Lower leg skin (tissue), 4 donors: Measurements from ENCODE around the gene DDX51. TPM values are rescaled to one million over a fixed set of nuclear protein-coding genes. Genes with fewer than 3 reads are reported as not detected.
"Not testable (repeated sequence)": the region's sequence is repeated elsewhere in the genome, so short reads cannot be mapped to it uniquely, and the experiment has no call there.

ENCODE experiments used
- DNase-seq, 2 donors: peaks; one replicate each; pipeline ENCODE4 v3.0.0-alpha.2; 2019; ENCODE audit warnings: low spot score in 2 of 2
- H3K4me3 ChIP-seq: fragments of 200-600 bp; sonication (generic); 2 replicates; pipeline ENCODE4 v1.5.1; 2017; ENCODE audit warnings: mild to moderate bottlenecking, low read depth; ENCODE audit not compliant: poor library complexity, severe bottlenecking
- CTCF ChIP-seq, 3 donors: fragments of 450-650 bp; IDR thresholded peaks; one replicate each; pipeline ENCODE4 v1.5.1; 2016; ENCODE audit warnings: antibody characterized with exemption in 3 of 3, mild to moderate bottlenecking in 3 of 3, moderate library complexity in 2 of 3
- POLR2A ChIP-seq, 2 donors: fragments of 450-650 bp; IDR thresholded peaks; one replicate each; pipeline ENCODE4 v1.6.1; 2016 to 2017; ENCODE audit warnings: antibody characterized with exemption in 2 of 2, mild to moderate bottlenecking in 1 of 2, moderate library complexity in 1 of 2
- WGBS, 2 donors: methylation state at CpG; one replicate each; pipeline ENCODE4 v1.1.5; 2018; 5-methylcytosine and 5-hydroxymethylcytosine counted together
- intact Hi-C: fragments of 100-400 bp; cut with DNase I; formaldehyde crosslinking; loops from one replicate; pipeline ENCODE4 v1.15.0; 2023; ENCODE audit warnings: low total_unique reads
- total RNA-seq, 4 donors: library from RNA; depleted of rRNA; stranded (reverse); fragments of >200 nt; gene quantifications; one replicate each; pipeline ENCODE4 v1.1.0, GENCODE V29; 2016

Gene DDX51
- total RNA-seq, 4 donors from 2014 or later = 11.1 to 31.8 (median 19.2) TPM

- DNase-seq = peak in 1 of 2 donors; percentile 63
- intact Hi-C loops = no loop called here
- WGBS, 2 donors = 85% methylated on average over 16 of the region's 16 CpGs
- no peak overlapping the region for H3K4me3 ChIP-seq
- TF ChIP-seq POLR2A (IDR thresholded peaks at IDR 0.05) (no peak), CTCF (IDR thresholded peaks at IDR 0.05) (no peak)
Measured at GRCh38 chr12:132108211-132108832, 35.8 kb downstream of the DDX51 start.

DNA sequence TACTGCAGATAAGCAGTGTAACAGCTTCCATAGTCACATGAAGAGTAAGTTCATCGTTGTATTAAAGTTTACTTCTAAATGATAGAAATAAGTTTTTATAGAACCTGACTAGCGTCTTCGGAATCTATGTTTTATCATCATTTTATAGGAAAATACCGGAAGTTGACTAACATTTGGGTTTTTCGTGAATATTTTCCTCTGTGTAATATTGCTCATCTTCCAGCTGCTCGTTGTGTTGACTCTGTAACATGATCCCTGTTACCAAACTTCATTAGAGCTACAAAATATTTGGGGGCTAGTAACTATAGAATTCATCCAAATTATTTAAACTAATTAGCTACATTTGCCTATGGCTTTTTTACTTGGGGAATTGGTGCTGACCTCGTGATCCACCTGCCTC is 37.2 kb downstream of the DDX51 start:
- DNase-seq = no peak
- no peak overlapping the region for H3K4me3 ChIP-seq
- WGBS, 2 donors = 95 to 96% methylated on average over 7 of the region's 7 CpGs
- TF ChIP-seq CTCF (IDR thresholded peaks at IDR 0.05) (no peak), POLR2A (IDR thresholded peaks at IDR 0.05) (no peak)
- intact Hi-C loops = no loop called here

GRCh38 chr12:132105467-132105866 is 38.7 kb downstream of the DDX51 start:
- peak in 1 of 2 donors; percentile 39 for DNase-seq
- TF ChIP-seq CTCF (IDR thresholded peaks at IDR 0.05) = no peak
- WGBS, 2 donors = 81 to 86% methylated on average over 6 of the region's 6 CpGs
- H3K4me3 ChIP-seq = no peak overlapping the region
- intact Hi-C loops = no loop called here

DNA sequence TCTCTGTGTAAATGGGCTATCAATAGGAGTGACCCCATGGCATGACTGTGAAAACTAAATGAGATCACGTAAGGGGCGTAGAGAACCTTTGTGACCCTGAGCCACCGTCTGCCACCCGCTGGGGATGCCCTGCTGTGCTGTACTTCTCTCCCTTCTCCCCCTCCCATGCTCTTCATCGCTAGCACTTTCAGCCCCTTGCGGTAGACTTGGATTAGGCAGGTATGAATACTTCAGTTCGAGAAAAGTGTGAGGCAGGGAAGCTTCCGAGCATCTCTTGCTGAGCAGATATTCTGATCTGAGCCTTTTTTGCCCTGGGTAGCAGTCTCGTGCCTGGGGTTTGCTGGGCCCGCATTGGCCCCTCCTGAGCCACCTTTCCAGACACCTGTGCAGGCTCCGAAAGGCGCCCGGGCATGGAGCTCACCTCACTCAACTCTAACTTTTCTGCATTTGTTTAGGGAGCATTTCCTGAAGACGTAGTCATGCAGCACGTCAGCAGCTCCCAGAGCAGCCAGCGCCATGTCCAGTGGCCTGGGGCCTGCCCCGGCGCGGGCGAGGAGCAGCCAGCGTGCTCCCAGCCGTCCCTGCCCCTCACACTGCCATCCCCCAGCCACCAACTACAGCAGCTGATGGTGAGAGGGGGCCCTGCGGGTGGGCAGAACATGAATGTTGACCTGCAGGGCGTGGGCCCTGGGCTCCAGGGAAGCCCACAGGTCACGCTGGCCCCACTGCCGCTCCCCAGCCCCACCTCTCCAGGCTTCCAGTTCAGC is 40.4 kb downstream of the DDX51 start:
- intact Hi-C loops = no loop called here
- WGBS, 2 donors = 93 to 94% methylated on average over 26 of the region's 26 CpGs
- no peak overlapping the region for H3K4me3 ChIP-seq
- peak in 1 of 2 donors; percentile 58 for DNase-seq
- TF ChIP-seq POLR2A (IDR thresholded peaks at IDR 0.05) = no peak
- no peak for TF ChIP-seq CTCF (IDR thresholded peaks at IDR 0.05)

- intact Hi-C loops, H3K4me3 ChIP-seq: not testable (repeated sequence)
- WGBS, 2 donors = 76 to 82% methylated on average over 14 of the region's 14 CpGs
- DNase-seq = peak in 1 of 2 donors; percentile 39
Measured at GRCh38 chr12:132103072-132103471, 41.0 kb downstream of the DDX51 start.

DNA sequence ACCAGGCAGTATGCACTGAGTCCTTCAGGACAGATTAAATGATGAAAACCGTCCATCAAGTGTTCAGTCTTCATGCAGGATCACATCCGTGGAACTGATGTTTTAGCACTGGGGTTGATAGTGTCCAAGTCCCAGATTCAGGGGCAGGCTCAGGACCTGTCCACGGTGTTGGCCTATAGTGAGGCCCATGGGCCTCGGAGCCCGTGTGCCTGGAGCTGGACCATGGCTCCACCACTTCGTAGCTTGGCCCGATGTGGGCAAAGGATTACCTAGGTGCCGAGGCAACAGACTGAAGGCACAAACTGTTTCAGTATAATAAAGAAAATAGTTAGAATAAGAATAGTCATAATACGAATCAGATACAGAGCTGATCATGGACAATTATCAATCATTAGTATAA is 41.8 kb downstream of the DDX51 start:
- 89 to 95% methylated on average over 9 of the region's 9 CpGs for WGBS, 2 donors
- DNase-seq = peak in 1 of 2 donors; percentile 34
- H3K4me3 ChIP-seq = no peak overlapping the region
- TF ChIP-seq CTCF (IDR thresholded peaks at IDR 0.05) (no peak), POLR2A (IDR thresholded peaks at IDR 0.05) (no peak)
- intact Hi-C loops = no loop called here
